GM21723 (cell line): ENCODE measurements around the gene CDHR3.
A peak's percentile ranks its signal among the peaks of the same experiment; 100 is the strongest.

Experiments used
- ATAC-seq: cut with Tn5 transposase; IDR thresholded peaks from one replicate; pipeline ENCODE4 v1.9.1; 2021; ENCODE audit warnings: mild to moderate bottlenecking, moderate library complexity; ENCODE audit not compliant: unreplicated experiment

Gene CDHR3

DNA sequence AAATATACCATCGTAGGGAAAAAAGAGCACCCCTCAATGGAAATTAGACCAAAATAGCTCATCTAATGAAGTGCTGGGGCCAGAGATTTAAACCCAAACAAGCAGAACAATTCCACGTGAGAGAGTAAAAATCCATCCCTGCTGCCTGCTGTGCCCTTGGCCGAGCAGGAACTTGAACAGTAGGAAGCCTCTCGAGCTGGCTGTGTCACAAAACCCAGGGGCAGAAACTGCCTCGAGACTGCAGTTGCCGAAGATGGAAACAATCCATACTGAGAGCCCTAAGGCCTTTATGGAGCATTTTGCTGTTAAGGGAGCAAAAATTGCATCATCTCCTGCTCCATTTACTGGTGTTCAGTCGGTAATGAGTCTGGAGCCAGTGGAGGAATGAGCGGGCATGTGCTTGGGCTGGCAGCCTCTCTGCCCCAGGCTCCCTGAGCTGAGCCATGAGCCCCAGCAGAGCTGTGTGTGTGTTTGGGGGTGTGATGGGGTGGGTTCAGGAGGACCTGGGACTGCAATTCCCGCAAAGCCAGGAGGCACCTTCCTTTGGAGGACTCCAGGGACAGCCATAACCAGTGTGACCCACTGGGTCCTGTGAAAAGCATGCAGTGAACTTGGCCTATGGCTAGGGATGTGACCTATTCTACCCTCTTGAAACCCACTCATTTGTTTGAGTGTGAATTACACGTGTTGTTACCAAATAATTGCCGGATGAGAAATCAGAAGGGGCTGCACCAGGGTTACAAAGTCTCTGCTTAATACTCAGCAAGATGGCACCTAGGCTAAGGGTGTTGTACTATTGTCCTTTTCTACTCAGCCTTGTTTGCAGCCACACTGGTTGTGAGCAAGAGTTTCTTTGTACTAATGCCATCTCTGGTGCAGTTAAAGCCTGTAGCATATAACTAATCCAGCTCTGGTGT is 58.3 kb downstream of the CDHR3 start:
- ATAC-seq: no peak

DNA sequence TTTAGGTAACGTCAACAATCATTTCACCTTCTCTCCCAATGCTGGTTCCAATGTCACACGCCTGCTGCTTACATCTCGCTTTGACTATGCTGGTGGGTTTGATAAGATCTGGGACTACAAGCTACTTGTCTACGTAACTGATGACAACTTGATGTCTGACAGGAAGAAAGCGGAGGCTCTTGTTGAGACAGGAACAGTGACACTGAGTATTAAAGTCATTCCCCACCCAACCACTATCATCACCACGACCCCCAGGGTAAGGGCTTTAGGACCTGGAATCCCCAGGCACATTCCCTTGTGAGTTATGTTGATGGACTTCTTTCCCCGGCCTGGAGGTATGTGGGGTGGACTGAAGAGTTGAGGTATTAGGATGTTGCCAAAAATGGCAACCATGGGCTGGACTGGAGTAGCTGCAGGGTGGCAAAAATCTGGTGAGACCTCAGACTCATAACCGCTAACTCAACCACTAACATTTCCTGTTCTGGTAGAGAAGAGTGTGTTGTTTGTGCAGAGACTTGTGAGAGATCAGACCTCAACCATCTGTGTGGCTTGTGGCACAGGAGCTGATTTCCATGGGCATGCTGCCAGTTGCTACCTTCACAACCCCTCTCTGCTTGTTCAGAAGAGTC is 59.2 kb downstream of the CDHR3 start:
- peak; percentile 83 for ATAC-seq

DNA sequence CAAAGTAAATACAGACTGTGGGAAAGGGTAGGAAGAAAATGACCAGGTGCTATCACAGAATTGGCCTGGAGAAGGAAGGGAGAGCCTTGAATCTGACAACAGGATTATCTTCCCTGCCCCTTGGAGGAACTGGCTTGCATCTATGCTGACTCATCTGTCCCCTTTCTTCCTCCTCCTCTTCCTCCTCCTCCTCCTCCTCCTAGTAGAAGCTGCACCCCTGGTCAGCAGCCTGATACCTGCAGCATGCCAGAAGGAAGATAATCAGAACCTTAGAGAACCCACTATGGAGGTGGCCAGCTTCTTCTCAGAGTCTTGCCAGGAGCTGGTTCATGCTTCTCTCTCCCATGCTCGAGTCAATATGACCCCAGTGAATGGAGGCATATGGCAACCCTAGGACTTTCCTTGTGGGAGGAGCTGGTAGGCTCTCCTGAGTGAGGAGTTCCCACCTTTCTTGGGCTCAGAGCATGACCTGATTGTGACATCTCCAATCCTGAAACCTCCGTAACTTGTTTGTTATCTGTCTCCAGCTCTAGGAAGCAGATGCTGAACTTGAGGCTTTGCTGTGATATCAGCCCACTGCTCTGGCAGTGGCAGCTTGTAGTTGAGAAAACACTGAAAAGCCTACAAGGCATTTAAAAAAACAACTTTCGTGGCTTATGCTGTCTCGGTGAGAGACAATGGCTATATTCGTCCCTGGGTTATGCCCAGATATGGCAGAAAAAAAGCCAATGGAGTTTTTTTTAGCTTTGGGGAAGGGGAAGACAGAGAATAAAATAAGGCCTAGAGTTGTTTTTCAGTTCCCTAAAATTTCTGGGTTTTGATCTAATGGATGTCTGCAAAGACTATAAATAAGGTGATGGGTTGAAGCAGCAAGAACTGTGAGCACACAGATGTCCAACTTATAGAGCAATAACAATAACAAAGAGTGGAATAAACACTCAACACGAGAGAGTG is 60.6 kb downstream of the CDHR3 start:
- peak; percentile 39 for ATAC-seq

DNA sequence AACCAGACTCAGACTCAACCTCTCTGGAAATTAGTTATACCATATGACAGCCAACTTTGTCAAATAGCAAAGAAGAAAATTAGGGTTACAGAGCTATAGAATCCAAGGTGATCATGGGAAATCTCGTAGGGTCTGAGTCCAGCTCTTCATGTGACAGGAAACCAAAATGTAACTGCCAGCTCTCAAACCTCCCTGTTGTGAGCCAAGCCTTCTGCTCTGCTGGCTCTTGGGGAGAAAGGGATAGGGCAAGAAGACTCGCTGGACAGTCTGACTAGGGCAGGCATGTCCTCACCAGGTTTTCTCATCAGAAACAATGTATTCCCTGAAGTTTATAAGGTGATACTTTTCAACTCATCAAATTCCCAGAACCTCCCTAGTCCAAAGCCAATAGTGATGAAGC is 63.0 kb downstream of the CDHR3 start:
- no peak for ATAC-seq

GRCh38 chr7:106029451-106029850 is 66.4 kb downstream of the CDHR3 start:
- ATAC-seq: no peak

- no peak for ATAC-seq
Measured at GRCh38 chr7:106029941-106030340, 66.9 kb downstream of the CDHR3 start.

DNA sequence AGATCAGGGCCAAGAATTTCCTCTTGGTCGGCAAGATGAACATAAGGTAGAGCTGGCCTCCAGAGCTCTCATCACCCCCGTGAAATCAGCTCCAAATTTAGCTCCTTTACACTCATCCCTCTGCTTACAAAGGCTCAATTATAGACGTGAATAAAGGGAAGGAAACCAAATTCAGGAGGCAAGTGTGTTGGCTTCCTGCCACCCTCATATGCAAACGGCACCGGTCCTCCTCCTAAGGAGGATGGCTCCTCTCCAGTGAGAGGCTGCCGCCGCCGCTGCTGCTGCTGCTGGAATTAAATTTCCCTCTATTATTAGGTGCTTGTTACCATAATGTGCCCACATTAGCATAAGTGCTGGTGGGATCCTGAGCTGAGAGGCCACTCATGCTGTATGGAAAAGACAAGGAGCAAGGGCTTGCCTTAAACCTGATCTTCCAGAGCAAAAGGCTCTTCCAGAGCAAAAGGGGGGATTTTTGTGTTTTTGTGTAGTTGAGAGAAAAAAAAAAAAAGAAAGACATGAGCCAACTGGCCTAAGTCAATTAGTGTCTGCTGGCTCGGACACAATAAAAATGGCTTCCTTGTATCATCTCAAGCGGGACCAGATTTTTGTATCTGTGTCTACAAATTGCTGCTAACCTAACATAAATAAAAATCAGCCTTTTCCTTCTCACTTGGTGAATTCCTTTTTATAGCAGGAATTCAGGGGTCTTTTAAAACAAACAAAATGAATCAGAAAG is 68.4 kb downstream of the CDHR3 start:
- no peak for ATAC-seq

DNA sequence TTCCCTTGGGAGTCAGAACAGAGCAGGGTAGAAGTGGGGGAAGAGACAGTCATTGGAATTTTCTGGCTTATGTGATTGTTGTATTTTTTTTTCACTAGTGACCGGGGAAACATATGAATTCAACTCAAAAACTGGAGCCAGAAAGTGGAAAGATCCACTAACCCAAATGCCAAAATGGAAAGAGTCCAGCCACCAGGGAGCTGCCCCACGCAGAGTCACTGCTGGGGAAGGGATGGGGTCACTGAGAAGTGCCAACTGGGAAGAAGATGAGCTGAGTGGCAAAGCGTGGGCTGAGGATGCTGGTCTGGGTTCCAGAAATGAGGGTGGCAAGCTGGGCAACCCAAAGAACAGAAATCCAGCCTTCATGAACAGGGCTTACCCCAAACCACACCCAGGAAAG is 69.2 kb downstream of the CDHR3 start:
- no peak for ATAC-seq

DNA sequence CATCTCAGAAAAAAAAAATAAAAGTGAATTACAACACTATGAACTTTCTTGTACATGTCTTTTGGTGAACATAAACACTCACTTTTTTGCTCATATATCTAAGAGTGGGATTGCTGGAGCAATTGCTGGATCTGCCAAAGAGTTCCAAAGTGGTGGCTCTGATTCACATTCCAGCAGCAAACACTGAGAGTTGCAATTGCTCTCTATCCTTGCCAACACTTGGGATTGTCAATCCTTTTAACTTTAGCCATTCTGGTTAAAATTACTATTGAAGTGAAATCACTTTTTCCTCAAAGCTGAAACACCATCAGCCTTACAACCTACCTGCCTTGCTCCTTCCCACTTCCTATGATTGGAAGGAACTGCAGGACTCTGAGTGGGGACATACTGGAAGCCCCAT is 70.7 kb downstream of the CDHR3 start:
- no peak for ATAC-seq

DNA sequence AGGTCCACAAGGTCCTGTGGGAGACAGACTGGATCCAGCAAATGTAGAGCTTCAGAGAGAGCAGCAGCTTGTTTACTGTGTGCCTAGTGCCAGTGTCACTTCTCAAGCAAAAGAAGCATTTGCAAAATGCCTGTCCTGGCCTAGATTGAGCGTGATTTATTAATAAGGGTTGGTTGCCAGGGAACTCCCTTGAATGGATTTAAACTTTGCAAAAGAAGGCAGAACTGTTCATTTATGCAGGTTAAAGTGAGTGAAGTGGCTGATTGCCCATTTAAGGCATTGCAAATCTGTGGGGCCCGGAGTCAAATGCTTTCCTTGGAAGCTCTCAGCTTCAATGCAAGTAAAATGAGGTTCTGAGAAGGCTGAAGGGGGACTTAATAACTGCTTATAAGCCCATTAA is 71.3 kb downstream of the CDHR3 start:
- no peak for ATAC-seq

GRCh38 chr7:106035568-106035967 is 72.5 kb downstream of the CDHR3 start:
- ATAC-seq: no peak

DNA sequence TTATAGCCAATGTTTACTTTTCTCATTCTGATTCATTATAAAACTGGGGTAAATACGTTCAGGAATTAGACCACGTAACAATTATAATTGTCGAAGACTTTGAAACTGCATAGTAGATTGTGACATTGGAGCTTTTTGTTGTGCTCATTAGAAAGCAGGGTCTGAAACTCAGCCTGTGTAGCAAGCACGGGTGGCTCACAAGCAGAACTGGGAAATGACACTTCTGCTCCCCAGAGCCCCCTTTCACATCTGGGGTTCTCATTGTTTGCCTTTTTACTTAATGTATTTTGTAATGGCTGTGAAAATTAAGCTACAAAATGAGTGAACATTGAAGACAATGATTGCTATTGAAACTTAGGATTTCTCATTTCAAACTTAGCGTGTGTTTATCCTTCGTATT is 72.9 kb downstream of the CDHR3 start:
- no peak for ATAC-seq

DNA sequence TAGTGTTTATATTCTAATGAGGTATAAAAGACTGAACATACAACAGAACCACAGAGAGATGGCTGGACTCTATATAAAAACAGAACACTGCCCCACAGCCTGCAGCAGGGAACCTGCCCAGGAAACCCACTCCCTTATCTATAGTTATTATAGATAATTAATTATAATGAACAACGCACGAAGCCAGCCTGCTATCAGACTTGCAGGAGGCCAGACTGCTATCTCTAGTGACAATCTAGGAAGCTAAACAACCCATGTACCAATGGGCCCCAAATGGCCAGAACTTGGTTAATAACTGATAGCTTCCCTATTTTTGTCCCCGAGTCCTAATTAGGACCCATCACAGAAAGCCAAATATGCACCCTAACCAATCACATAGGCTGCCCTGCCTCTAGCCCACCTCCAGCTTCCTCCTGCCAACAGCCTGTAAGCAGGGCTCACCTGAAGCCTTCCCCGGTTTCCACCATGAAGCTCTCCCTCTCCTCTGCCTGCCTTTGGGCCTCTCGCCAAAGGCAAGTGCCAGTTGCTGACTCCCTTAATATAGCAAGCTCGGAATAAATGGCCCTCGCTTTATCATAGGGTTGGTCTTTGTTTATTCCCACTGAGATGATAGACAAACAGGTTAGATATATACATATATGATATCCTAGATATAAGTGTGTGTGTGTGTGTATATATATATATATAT is 74.6 kb downstream of the CDHR3 start:
- ATAC-seq: no peak

- no peak for ATAC-seq
Measured at GRCh38 chr7:106038289-106038688, 75.2 kb downstream of the CDHR3 start.

- no peak for ATAC-seq
Measured at GRCh38 chr7:106038916-106039315, 75.9 kb downstream of the CDHR3 start.

- no peak for ATAC-seq
Measured at GRCh38 chr7:106039486-106040060, 76.5 kb downstream of the CDHR3 start.

DNA sequence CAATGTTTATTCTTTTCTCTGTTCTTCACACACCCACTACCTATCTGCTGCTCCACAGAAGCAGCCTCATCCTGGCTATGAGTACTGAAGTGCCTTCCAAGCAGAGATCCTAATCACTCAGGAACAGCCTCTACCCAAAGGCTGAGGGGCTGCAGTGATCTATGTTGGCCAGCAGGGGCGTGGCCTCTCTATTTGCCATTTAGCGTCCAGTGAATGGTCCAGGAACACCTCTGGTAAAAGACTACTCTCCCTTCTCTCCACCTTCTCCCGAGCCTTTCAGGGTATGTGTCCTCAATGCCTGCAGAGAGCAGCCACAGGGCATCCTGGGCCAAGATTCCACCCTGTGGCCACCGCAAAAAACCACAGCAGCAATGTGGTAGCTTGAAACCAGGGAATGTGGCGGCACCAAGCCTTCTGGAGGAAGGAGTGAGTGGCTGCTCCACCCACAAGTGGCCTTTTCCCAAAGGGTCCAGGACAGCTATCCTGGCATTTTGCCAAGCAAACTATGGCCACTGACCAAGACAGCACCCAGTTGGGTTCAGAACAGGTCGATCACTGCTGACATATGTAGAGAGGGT is 78.2 kb downstream of the CDHR3 start:
- peak; percentile 63 for ATAC-seq

DNA sequence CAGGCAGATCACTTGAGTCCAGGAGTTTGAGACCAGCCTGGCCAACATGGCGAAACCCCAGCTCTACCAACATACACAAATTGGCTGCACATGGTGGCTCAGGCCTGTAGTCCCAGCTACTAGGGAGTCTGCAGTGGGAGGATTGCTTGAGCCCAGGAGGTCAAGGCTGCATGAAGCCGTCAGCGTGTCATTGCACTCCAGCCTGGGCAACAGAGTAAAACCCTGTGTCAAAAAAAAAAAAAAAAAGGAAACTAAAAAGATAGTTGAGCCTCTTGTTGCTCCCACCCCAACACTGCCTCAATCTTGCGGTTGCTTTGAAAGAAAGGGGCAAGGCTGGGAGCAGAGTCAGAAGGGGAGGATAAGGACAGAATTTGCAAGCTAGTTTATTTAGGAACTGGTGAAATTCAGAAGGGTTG is 79.1 kb downstream of the CDHR3 start:
- no peak for ATAC-seq

GRCh38 chr7:106045139-106045538 is 82.1 kb downstream of the CDHR3 start:
- no peak for ATAC-seq
